DND-41 (cell line): ENCODE data around the gene FOLR3.

Experiments
- CTCF ChIP-seq: IDR thresholded peaks from 2 replicates; pipeline ENCODE4 v1.5.1; 2012; ENCODE audit warnings: borderline replicate concordance, low read length, moderate library complexity, mild to moderate bottlenecking; ENCODE audit not compliant: poor library complexity, severe bottlenecking; ENCODE audit errors: extremely low read depth
- EZH2 ChIP-seq: IDR thresholded peaks from 3 replicates; pipeline ENCODE4 v1.6.1; 2012; ENCODE audit warnings: borderline replicate concordance, low read depth, mild to moderate bottlenecking, moderate library complexity, low read length, inconsistent platforms; ENCODE audit not compliant: severe bottlenecking

GRCh38 chr11:72179049-72179803, 43.7 kb downstream of the FOLR3 start:
- TF ChIP-seq CTCF (no peak), EZH2 (no peak)
